GM23338 (cell line): Measurements from ENCODE around the gene LIX1L. TPM values are rescaled to one million over a fixed set of nuclear protein-coding genes. Genes with fewer than 3 reads are reported as not detected.

Source experiments
- ATAC-seq: fragments of 200-7000 bp; cut with Tn5 transposase; 3 replicates; pipeline ENCODE4 v1.9.1; 2020
- DNase-seq: peaks from one replicate; pipeline ENCODE4 v3.0.0-alpha.2; 2015; ENCODE audit warnings: low spot score
- H2AFZ ChIP-seq: fragments of 200-600 bp; sonication (generic); 2 replicates; pipeline ENCODE4 v1.8.0; 2016; ENCODE audit warnings: antibody characterized with exemption, mild to moderate bottlenecking, moderate library complexity
- H3F3A ChIP-seq: fragments of 200-600 bp; sonication (generic); replicated peaks from 2 replicates; pipeline ENCODE4 v1.8.0; 2017; ENCODE audit warnings: antibody characterized with exemption, mixed run types, low read depth
- H3K27ac ChIP-seq: fragments of 200-600 bp; sonication (generic); 2 replicates; pipeline ENCODE4 v1.6.1; 2016; ENCODE audit warnings: low read depth
- H3K27me3 ChIP-seq: fragments of 200-600 bp; sonication (generic); 2 replicates; pipeline ENCODE4 v1.8.0; 2016; ENCODE audit warnings: mild to moderate bottlenecking, mixed run types, moderate library complexity; ENCODE audit not compliant: insufficient read depth
- H3K36me3 ChIP-seq: fragments of 200-600 bp; sonication (generic); 2 replicates; pipeline ENCODE4 v1.8.0; 2016; ENCODE audit warnings: mild to moderate bottlenecking; ENCODE audit not compliant: insufficient read depth
- H3K4me1 ChIP-seq: fragments of 200-600 bp; sonication (generic); 2 replicates; pipeline ENCODE4 v1.8.0; 2016; ENCODE audit warnings: mild to moderate bottlenecking, moderate library complexity; ENCODE audit not compliant: insufficient read depth
- H3K4me2 ChIP-seq: fragments of 200-600 bp; sonication (generic); 2 replicates; pipeline ENCODE4 v1.7.1; 2017; ENCODE audit warnings: mixed run types
- H3K4me3 ChIP-seq: fragments of 200-600 bp; sonication (generic); 2 replicates; pipeline ENCODE4 v1.6.1; 2016; ENCODE audit warnings: mixed run types
- H3K79me2 ChIP-seq: fragments of 200-600 bp; sonication (generic); replicated peaks from 2 replicates; pipeline ENCODE4 v1.8.0; 2017; ENCODE audit warnings: mild to moderate bottlenecking; ENCODE audit not compliant: insufficient read depth
- H3K9me2 ChIP-seq: fragments of 200-600 bp; sonication (generic); 2 replicates; pipeline ENCODE4 v1.8.0; 2017; ENCODE audit not compliant: insufficient read depth
- H4K20me1 ChIP-seq: fragments of 200-600 bp; sonication (generic); replicated peaks from 2 replicates; pipeline ENCODE4 v1.8.0; 2017; ENCODE audit warnings: mild to moderate bottlenecking; ENCODE audit not compliant: insufficient read depth
- H3K27ac Mint-ChIP-seq: 2 replicates; pipeline ENCODE4 v1.8.0; 2020; ENCODE audit warnings: inconsistent platforms, mild to moderate bottlenecking, moderate library complexity, mixed read lengths
- H3K27me3 Mint-ChIP-seq: 3 replicates; pipeline ENCODE4 v1.8.0; 2022; ENCODE audit warnings: low read depth, mild to moderate bottlenecking, moderate library complexity, mixed read lengths, inconsistent platforms; ENCODE audit not compliant: insufficient read depth, poor library complexity
- H3K36me3 Mint-ChIP-seq: 3 replicates; pipeline ENCODE4 v1.8.0; 2021; ENCODE audit warnings: low read depth, mild to moderate bottlenecking, inconsistent platforms, moderate library complexity, mixed read lengths
- H3K4me1 Mint-ChIP-seq: 3 replicates; pipeline ENCODE4 v1.8.0; 2020; ENCODE audit warnings: mild to moderate bottlenecking, inconsistent platforms, mixed read lengths
- H3K4me3 Mint-ChIP-seq: 3 replicates; pipeline ENCODE4 v1.8.0; 2021; ENCODE audit warnings: moderate library complexity, mild to moderate bottlenecking, inconsistent platforms, mixed read lengths
- H3K9me3 Mint-ChIP-seq: 3 replicates; pipeline ENCODE4 v1.8.0; 2020; ENCODE audit warnings: moderate library complexity, mild to moderate bottlenecking, inconsistent platforms, mixed read lengths
- CREB1 ChIP-seq: fragments of 250-450 bp; sonication (Bioruptor Pico); IDR thresholded peaks from 2 replicates; pipeline ENCODE4 v1.5.0; 2020; ENCODE audit warnings: low read depth, mild to moderate bottlenecking, moderate library complexity
- CTCF ChIP-seq, 2 experiments: fragments of 200-600 bp in 1 of 2; sonication (generic) in 1 of 2; conservative IDR thresholded peaks; 2 replicates each; pipeline versions ENCODE4 v1.5.1 to v1.6.1; 2016 to 2017; ENCODE audit warnings: antibody characterized with exemption in 2 of 2, low read depth in 2 of 2, mild to moderate bottlenecking in 2 of 2, moderate library complexity in 1 of 2
- EZH2 ChIP-seq: fragments of 200-600 bp; sonication (generic); IDR thresholded peaks from one replicate; pipeline ENCODE4 v1.8.0; 2017; ENCODE audit warnings: antibody characterized with exemption, mild to moderate bottlenecking, low read depth; ENCODE audit not compliant: unreplicated experiment
- EZH2phosphoT487 ChIP-seq: fragments of 200-600 bp; sonication (generic); IDR thresholded peaks from one replicate; pipeline ENCODE4 v1.8.1; 2018; ENCODE audit warnings: antibody characterized with exemption; ENCODE audit not compliant: unreplicated experiment
- JUNB ChIP-seq: IDR thresholded peaks from one replicate; pipeline ENCODE4 v1.6.1; 2016; ENCODE audit warnings: antibody characterized with exemption; ENCODE audit not compliant: unreplicated experiment
- NANOG ChIP-seq: IDR thresholded peaks from 2 replicates; pipeline ENCODE4 v1.6.1; 2016; ENCODE audit warnings: antibody characterized with exemption, borderline replicate concordance
- POLR2AphosphoS5 ChIP-seq: IDR thresholded peaks from 2 replicates; pipeline ENCODE4 v1.6.1; 2016; ENCODE audit warnings: antibody characterized with exemption, low read depth
- REST ChIP-seq: IDR thresholded peaks from one replicate; pipeline ENCODE4 v1.6.1; 2018; ENCODE audit warnings: antibody characterized with exemption; ENCODE audit not compliant: unreplicated experiment
- STAT1 ChIP-seq: IDR thresholded peaks from one replicate; pipeline ENCODE4 v1.6.1; 2016; ENCODE audit warnings: antibody characterized with exemption; ENCODE audit not compliant: unreplicated experiment
- ZNF114 ChIP-seq: fragments of 250-450 bp; sonication (Bioruptor Pico); IDR thresholded peaks from 2 replicates; pipeline ENCODE4 v1.5.0; 2020; ENCODE audit warnings: mild to moderate bottlenecking, moderate library complexity
- ZNF331 ChIP-seq: fragments of 250-450 bp; sonication (Bioruptor Pico); IDR thresholded peaks from 2 replicates; pipeline ENCODE4 v1.5.0; 2020; ENCODE audit warnings: low read depth, mild to moderate bottlenecking, moderate library complexity
- ZNF462 ChIP-seq: fragments of 250-450 bp; sonication (Bioruptor Pico); IDR thresholded peaks from 2 replicates; pipeline ENCODE4 v1.5.0; 2020; ENCODE audit warnings: mild to moderate bottlenecking, moderate library complexity
- polyA plus RNA-seq: library from polyadenylated mRNA; unstranded; fragments of >200 nt; fragmentation: Nextera tagmentation; extraction: Ambion mirVana; gene quantifications from 2 replicates; pipeline ENCODE4 v1.2.1, GENCODE V29; 2016
- total RNA-seq: library from RNA; depleted of rRNA; stranded (reverse); fragments of >200 nt; shearing (Covaris generic); gene quantifications from 2 replicates; pipeline ENCODE4 v1.2.3, GENCODE V29; 2014
- TF ChIP-seq, protein P1 (sequence below): IDR thresholded peaks from 2 replicates; pipeline ENCODE4 v1.6.1; 2016; ENCODE audit warnings: antibody characterized with exemption

LIX1L gene
- total and polyA plus RNA-seq, 2 experiments from 2014 or later = 0.76 to 2.6 TPM

DNA sequence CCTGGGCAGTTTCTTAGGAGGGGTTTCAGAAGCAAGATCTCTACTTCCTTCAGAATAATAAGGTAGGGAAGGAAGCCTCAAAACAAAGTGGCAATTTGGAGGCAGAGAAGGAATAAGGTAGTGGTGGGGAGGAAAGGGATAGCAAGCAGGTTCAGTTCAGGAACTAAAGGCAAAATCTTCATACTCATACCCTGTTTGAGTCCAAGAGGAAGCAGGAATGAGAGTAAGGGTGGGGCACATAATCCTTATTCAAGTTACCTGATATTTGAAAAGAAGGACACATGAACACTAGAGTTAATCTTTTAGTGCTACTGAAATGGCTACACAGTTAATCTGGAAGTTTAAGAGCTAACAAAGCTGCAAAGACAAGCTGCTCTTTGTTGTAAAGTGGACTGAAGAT, 22.1 kb downstream of the LIX1L start:
- Histone ChIP-seq H3K4me3 (no peak overlapping the region), H3K4me2 (no peak overlapping the region), H2AFZ (no peak overlapping the region), H4K20me1 (no peaks in the 10 kb centered on the region), H3F3A (0 out of 2 replicates have a peak, but pooled peaks cover 2% of the 10 kb centered on the region), H3K36me3 (no peaks in the 10 kb centered on the region), H3K4me1 (peaks cover 20% of the 10 kb centered on the region), H3K27ac (no peak overlapping the region), H3K79me2 (no peaks in the 10 kb centered on the region), H3K27me3 (no peaks in the 10 kb centered on the region), H3K9me2 (no peaks in the 10 kb centered on the region)
- Mint-ChIP-seq H3K4me1 (peaks cover 22% of the 10 kb centered on the region), H3K4me3 (no peak overlapping the region), H3K27me3 (no peaks in the 10 kb centered on the region), H3K9me3 (no peaks in the 10 kb centered on the region), H3K36me3 (no peaks in the 10 kb centered on the region), H3K27ac (no peak overlapping the region)
- DNase-seq (no peak), ATAC-seq (no peak)
- TF ChIP-seq ZNF462 (CRISPR knock-in tag) = no peak
- no peak for TF ChIP-seq REST
- no peak for TF ChIP-seq EZH2
- no peak for TF ChIP-seq JUNB
- TF ChIP-seq CTCF (conservative IDR thresholded peaks at IDR 0.05; ENCODE audit: low read depth in 2 of 2) = no peak
- no peak for TF ChIP-seq ZNF331 (CRISPR knock-in tag)
- TF ChIP-seq ZNF114 (CRISPR knock-in tag) = no peak
- TF ChIP-seq POLR2AphosphoS5 = no peak
- TF ChIP-seq EZH2phosphoT487 = no peak
- TF ChIP-seq NANOG = no peak
- TF ChIP-seq CREB1 = no peak
- TF ChIP-seq, protein P1, sequence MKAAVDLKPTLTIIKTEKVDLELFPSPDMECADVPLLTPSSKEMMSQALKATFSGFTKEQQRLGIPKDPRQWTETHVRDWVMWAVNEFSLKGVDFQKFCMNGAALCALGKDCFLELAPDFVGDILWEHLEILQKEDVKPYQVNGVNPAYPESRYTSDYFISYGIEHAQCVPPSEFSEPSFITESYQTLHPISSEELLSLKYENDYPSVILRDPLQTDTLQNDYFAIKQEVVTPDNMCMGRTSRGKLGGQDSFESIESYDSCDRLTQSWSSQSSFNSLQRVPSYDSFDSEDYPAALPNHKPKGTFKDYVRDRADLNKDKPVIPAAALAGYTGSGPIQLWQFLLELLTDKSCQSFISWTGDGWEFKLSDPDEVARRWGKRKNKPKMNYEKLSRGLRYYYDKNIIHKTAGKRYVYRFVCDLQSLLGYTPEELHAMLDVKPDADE = no peak
- TF ChIP-seq STAT1 = no peak
